ENCODE data around the gene AHNAK.

The AHNAK gene

DNA sequence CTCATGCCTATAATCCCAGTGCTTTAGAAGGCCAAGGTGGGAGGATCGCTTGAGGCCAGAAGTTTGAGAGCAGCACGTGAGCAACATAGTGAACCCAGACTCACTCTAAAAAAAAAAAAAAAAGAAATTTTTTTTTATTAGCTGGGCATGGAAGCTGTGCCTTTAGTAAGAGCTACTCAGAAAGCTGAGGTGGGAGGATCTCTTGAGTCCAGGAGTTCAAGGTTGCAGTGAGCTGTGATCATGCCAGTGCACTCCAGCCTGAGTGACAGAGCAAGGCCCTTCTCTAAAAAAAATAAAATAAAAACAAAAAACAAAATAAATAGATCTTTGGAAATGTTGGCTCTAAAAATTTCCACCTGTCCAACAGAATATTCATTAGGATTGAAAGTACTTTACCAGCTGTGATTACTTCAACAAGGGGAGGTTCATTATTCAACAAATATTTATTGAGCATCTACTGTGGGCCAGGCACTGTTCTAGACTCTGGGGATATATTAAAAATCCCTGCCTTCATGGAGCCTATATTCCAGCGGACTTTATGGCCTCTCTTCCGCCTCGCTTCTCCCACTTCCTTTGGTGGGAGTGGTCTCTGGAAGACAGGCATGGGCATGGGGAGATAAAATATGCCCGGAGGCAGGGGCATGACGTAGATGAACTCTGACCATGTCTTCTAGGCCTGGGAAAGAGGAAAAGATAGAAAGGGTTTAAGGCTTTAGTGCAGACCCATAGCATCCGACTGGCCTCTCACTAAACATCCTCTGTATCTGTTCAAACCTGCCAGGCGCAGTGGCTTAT is 47.9 kb downstream of the AHNAK start:
- H3K9me3 ChIP-seq (ENCODE audit: low read length) = no peaks in the 10 kb centered on the region
- no peak overlapping the region for H3K4me3 ChIP-seq (ENCODE audit: low read length)
- no peak overlapping the region for H2AFZ ChIP-seq (ENCODE audit: low read depth, low read length)
- peaks cover 14% of the 10 kb centered on the region for H3K4me1 ChIP-seq (ENCODE audit: insufficient read depth, low read length)
- H3K36me3 ChIP-seq (ENCODE audit: insufficient read depth, low read length) = no peaks in the 10 kb centered on the region
- H3K27me3 ChIP-seq (ENCODE audit: insufficient read depth, low read length) = no peaks in the 10 kb centered on the region

DNA sequence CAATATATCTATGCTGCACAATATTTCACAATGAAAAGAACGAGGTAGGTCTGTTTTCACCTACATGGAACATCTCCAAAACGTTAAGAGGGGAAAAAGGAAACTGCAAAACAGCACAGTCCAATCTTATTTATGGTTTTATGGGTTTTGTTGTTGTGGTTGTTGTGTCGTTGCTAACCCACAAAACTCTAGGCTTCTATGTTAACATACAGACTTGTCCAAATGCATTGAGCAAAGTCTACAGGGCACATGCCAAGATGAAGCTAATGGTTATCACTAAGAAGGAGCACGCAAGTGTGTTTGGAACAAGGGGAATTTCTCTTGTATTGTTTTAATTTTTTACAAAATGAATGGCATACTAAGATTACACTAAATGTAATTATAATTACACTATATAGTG is 48.6 kb downstream of the AHNAK start:
- Histone ChIP-seq H2AFZ (ENCODE audit: low read depth, low read length) (no peak overlapping the region), H3K9me3 (ENCODE audit: low read length) (no peaks in the 10 kb centered on the region), H3K36me3 (ENCODE audit: insufficient read depth, low read length) (no peaks in the 10 kb centered on the region), H3K4me1 (ENCODE audit: insufficient read depth, low read length) (peaks cover 14% of the 10 kb centered on the region), H3K4me3 (ENCODE audit: low read length) (no peak overlapping the region), H3K27me3 (ENCODE audit: insufficient read depth, low read length) (no peaks in the 10 kb centered on the region)

DNA sequence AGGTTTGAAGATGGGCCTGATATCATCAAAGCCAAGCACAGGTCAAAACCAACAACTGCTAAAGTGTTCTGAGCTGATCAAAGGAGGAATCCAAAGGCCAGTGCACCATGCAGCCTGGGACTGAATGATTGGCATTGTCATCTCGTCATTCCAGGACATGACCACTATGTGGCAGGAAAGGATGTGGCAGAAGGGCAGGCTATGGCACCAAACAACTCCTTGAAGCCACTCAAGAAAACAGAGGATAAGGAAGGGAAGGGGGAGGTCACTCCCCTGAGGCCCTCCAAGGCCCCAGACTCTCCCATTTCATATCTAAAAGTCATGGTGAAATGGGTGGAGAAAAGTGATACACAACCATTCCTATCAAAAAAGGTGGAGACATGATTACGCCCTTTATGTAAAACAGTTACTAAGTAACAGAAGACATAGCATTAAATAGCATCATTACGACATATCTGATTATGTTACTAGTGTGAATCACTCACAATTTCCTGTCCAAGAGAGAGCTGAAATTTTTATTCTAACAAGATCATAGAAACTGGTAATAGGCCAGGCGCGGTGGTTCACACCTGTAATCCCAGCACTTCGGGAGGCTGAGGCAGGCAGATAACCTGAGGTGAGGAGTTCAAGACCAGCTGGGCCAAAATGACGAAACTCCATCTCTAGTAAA is 49.3 kb downstream of the AHNAK start:
- Histone ChIP-seq H3K4me1 (ENCODE audit: insufficient read depth, low read length) (peaks cover 14% of the 10 kb centered on the region), H3K4me3 (ENCODE audit: low read length) (no peak overlapping the region), H3K27me3 (ENCODE audit: insufficient read depth, low read length) (no peaks in the 10 kb centered on the region), H3K9me3 (ENCODE audit: low read length) (no peaks in the 10 kb centered on the region), H3K36me3 (ENCODE audit: insufficient read depth, low read length) (no peaks in the 10 kb centered on the region), H2AFZ (ENCODE audit: low read depth, low read length) (no peak overlapping the region)

DNA sequence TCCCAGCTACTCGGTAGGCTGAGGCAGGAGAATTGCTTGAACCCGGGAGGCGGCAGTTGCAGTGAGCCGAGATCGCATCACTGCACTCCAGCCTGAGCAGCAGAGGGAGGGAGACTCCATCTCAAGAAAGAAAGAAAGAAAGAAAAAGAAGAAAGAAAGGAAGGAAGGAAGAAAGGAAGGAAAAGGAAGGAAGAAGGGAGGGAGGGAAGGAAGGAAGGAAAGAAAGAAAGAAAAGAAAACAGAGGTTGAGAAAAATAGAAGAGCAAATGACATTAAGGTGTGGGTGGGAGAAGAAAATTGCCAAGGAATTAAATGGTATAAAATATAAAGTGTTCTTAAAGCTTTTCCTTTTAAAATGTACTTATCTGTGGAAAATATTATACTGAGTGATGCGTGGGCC is 49.9 kb downstream of the AHNAK start:
- Histone ChIP-seq H2AFZ (ENCODE audit: low read depth, low read length) (no peak overlapping the region), H3K4me1 (ENCODE audit: insufficient read depth, low read length) (peaks cover 8% of the 10 kb centered on the region), H3K27me3 (ENCODE audit: insufficient read depth, low read length) (no peaks in the 10 kb centered on the region), H3K9me3 (ENCODE audit: low read length) (no peaks in the 10 kb centered on the region), H3K4me3 (ENCODE audit: low read length) (no peak overlapping the region), H3K36me3 (ENCODE audit: insufficient read depth, low read length) (no peaks in the 10 kb centered on the region)

DNA sequence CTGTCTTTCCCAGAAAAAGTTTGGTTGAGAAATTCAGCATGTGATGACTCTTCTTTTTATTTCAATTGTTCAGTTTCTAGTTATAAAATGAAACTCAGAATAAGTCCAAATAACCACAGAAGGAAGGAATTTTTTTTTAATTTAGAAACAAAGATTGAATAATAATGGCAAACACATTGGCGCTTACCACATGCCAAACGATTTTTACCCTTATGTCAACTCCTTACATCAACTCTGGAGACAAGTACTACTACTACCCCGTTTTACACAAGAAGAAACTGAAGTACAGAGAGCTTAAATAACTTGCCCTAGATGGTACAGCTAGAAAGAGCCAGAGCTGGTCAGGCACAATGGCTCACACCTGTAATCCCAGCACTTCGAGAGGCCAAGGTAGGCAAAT is 52.4 kb downstream of the AHNAK start:
- Histone ChIP-seq H3K36me3 (ENCODE audit: insufficient read depth, low read length) (no peaks in the 10 kb centered on the region), H3K27me3 (ENCODE audit: insufficient read depth, low read length) (no peaks in the 10 kb centered on the region), H3K4me1 (ENCODE audit: insufficient read depth, low read length) (no peaks in the 10 kb centered on the region), H3K4me3 (ENCODE audit: low read length) (no peak overlapping the region), H3K9me3 (ENCODE audit: low read length) (no peaks in the 10 kb centered on the region), H2AFZ (ENCODE audit: low read depth, low read length) (no peak overlapping the region)

DNA sequence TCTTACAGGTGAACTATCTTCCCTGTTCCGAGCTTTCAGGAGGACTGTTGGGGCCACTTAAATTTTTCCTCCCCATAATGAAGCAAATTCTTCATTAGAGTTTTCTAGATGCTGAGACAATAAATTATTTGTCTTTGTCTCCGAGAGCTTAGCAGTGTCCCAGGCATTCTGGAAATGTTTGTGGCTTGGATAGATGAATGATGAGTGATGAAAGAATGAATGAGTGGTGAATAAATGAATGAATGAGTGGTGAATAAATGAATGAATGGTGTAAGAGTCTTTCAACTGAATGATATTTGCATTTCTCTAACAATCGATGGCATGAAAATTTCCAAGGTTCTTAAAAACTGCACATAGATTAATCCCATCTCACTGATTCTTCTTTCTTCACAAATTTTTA is 52.8 kb downstream of the AHNAK start:
- Histone ChIP-seq H3K9me3 (ENCODE audit: low read length) (no peaks in the 10 kb centered on the region), H3K27me3 (ENCODE audit: insufficient read depth, low read length) (no peaks in the 10 kb centered on the region), H3K36me3 (ENCODE audit: insufficient read depth, low read length) (no peaks in the 10 kb centered on the region), H3K4me1 (ENCODE audit: insufficient read depth, low read length) (no peaks in the 10 kb centered on the region), H3K4me3 (ENCODE audit: low read length) (no peak overlapping the region), H2AFZ (ENCODE audit: low read depth, low read length) (no peak overlapping the region)

DNA sequence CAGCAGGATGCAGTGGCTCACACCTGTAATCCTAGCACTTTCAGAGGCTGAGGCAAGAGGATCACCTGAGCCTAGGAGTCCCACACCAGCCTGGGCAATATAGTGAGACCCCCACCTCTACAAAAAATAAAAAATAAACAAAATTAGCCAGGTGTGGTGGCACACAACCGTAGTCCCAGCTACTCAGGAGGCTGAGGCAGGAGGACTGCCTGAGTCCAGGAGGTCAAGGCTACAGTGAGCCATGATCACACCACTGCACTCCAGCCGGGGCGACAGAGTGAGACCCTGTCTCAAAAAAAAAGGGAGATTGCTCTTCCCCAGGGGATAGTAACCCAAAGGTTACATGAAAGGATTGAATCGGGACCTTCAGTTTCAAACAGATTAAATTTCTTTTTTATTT is 54.0 kb downstream of the AHNAK start:
- no peak overlapping the region for H2AFZ ChIP-seq (ENCODE audit: low read depth, low read length)
- no peaks in the 10 kb centered on the region for H3K36me3 ChIP-seq (ENCODE audit: insufficient read depth, low read length)

DNA sequence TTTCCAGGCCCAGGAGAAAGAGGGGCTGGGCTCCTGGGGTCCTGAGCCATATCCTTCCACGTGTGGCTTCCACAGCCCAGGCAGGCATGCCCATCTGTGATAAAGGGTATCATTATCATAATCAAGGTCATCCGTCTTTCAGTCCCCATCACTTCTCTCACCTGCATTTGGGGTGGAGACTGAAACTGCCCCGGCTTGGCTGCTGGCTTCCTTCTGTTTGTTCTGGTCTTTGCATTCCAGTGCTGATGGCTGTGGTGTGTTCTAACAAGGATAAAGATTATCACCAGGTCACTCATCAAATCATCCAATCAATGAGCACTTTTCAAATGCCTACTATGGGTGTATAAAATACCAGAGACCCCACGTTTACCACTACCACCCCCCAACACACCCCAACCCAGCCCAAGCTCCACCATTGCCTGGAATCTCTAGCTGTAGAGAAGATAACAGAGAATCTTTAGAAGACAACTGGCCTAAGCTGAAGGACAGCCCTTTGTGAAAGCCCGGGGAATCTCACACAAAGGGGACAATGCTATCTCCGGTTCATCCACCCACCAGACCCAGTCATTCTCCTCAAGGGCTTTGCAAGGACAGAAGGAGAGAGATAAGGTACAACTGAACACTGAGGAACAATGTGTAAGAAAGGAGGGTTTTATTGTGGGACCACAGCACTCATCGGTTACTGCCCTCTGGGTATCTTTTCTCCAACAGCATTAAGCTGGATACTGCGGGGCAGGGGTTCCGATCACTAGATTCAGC is 54.9 kb downstream of the AHNAK start:
- Histone ChIP-seq H2AFZ (ENCODE audit: low read depth, low read length) (no peak overlapping the region), H3K36me3 (ENCODE audit: insufficient read depth, low read length) (no peaks in the 10 kb centered on the region), H3K4me3 (ENCODE audit: low read length) (no peak overlapping the region), H3K27me3 (ENCODE audit: insufficient read depth, low read length) (no peaks in the 10 kb centered on the region), H3K9me3 (ENCODE audit: low read length) (no peaks in the 10 kb centered on the region), H3K4me1 (ENCODE audit: insufficient read depth, low read length) (no peaks in the 10 kb centered on the region)

More for the DNA sequence above, 54.0 kb downstream of the AHNAK start:
- Histone ChIP-seq H3K4me3 (ENCODE audit: low read length) (no peak overlapping the region), H3K4me1 (ENCODE audit: insufficient read depth, low read length) (no peaks in the 10 kb centered on the region), H3K27me3 (ENCODE audit: insufficient read depth, low read length) (no peaks in the 10 kb centered on the region), H3K9me3 (ENCODE audit: low read length) (no peaks in the 10 kb centered on the region)

DNA sequence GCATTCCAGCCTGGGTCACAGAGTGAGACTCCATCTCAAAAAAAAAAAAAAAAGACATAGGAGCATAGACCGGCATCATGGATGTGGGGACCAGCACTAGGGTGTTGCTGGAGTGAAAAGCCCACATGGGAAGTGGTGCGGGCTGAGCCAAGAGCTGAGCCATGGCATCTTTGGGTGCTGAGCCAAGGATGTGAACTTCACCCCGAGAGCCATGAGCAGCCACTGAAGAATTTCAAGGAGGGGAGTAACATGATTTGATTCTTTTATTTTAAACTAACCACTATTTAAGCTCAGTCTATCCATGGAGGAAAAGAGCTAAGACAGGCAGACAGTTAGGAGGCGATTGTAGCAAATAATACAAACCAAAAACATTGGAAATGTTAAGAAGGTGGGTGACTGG is 57.4 kb downstream of the AHNAK start:
- no peaks in the 10 kb centered on the region for H3K9me3 ChIP-seq (ENCODE audit: low read length)
- H2AFZ ChIP-seq (ENCODE audit: low read depth, low read length) = no peak overlapping the region
- H3K4me3 ChIP-seq (ENCODE audit: low read length) = no peak overlapping the region
- no peaks in the 10 kb centered on the region for H3K27me3 ChIP-seq (ENCODE audit: insufficient read depth, low read length)
- H3K36me3 ChIP-seq (ENCODE audit: insufficient read depth, low read length) = no peaks in the 10 kb centered on the region
- no peaks in the 10 kb centered on the region for H3K4me1 ChIP-seq (ENCODE audit: insufficient read depth, low read length)

DNA sequence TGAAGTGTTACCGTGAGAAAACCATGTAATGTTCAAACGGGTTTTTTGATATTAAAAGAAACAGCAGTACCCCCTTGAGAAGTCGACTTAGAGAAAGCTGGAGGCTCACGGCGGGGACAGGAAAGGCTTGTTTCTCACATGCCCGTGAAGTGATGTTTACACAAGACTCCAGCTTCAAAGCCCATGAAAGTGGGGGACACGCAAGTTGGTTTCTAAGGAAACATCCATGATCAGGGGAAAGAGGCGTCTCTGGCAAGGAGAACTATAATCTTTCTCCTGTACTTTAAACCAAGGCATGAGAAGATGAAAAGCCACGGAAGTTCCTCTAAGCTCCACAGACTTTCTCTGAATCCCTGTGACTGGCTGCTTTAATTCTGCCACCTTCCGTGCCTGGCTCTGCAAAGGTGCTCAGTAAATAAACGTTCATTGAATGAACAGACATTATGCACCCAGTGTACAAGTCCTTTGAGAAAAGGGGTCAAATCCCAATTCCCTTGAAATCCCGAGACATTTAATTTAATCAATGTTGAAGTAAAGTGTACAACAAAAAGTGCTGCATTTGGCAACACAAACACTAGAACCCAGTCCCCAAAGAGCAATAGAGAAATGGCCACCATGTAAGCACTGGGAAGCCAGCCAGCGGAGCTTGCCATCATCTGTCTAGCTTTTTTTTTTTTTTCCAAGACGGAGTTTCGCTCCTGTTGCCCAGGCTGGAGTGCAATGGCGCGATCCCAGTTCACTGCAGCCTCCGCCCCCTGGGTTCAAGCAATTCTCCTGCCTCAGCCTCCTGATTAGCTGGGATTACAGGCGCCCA is 58.7 kb downstream of the AHNAK start:
- Histone ChIP-seq H3K9me3 (ENCODE audit: low read length) (no peaks in the 10 kb centered on the region), H2AFZ (ENCODE audit: low read depth, low read length) (no peak overlapping the region), H3K27me3 (ENCODE audit: insufficient read depth, low read length) (no peaks in the 10 kb centered on the region), H3K4me1 (ENCODE audit: insufficient read depth, low read length) (no peaks in the 10 kb centered on the region), H3K36me3 (ENCODE audit: insufficient read depth, low read length) (no peaks in the 10 kb centered on the region), H3K4me3 (ENCODE audit: low read length) (no peak overlapping the region)

DNA sequence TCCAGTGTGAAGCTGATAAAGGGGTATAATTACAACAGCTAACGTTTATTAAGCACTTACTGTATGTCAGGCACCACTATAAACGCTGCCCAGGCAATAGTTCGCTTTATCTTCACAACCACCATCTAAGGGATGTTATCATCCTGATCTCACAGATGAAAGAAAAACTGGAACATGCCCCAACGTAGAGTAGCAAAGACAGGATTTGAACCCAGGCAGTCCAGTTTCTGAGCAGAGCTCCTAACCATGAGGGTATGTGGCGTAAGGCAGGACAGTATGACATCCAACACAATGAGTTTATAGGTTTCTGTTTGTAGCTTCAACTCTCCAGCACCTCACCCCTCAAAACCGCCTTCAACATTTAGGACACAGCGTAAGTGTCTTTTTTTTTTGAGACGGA is 59.5 kb downstream of the AHNAK start:
- no peak overlapping the region for H3K4me3 ChIP-seq (ENCODE audit: low read length)
- no peaks in the 10 kb centered on the region for H3K4me1 ChIP-seq (ENCODE audit: insufficient read depth, low read length)
- no peak overlapping the region for H2AFZ ChIP-seq (ENCODE audit: low read depth, low read length)
- no peaks in the 10 kb centered on the region for H3K27me3 ChIP-seq (ENCODE audit: insufficient read depth, low read length)
- no peaks in the 10 kb centered on the region for H3K9me3 ChIP-seq (ENCODE audit: low read length)
- no peaks in the 10 kb centered on the region for H3K36me3 ChIP-seq (ENCODE audit: insufficient read depth, low read length)

DNA sequence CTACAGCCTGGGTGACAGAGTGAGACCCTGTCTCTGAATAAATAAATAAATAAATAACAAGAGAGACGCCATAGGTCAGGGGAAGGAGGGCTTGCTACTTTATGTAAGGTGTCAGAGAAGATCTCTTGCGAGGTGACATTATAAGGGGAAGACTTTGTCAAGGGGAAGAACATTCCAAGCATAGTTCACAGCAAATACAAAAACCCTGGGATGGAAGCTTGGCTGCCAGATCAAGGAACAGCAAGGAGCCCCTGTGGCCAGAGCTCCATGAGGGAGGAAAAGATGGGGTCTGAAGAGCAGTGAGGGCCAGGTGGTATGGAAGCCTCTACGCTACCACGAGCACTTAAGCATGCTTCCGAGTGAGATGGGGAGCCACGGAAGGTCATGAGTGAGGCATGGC is 62.3 kb downstream of the AHNAK start:
- no peaks in the 10 kb centered on the region for H3K9me3 ChIP-seq (ENCODE audit: low read length)
- H3K36me3 ChIP-seq (ENCODE audit: insufficient read depth, low read length) = no peaks in the 10 kb centered on the region
- H3K4me3 ChIP-seq (ENCODE audit: low read length) = no peak overlapping the region
- peaks cover 5% of the 10 kb centered on the region for H3K4me1 ChIP-seq (ENCODE audit: insufficient read depth, low read length)
- no peak overlapping the region for H2AFZ ChIP-seq (ENCODE audit: low read depth, low read length)
- H3K27me3 ChIP-seq (ENCODE audit: insufficient read depth, low read length) = no peaks in the 10 kb centered on the region

DNA sequence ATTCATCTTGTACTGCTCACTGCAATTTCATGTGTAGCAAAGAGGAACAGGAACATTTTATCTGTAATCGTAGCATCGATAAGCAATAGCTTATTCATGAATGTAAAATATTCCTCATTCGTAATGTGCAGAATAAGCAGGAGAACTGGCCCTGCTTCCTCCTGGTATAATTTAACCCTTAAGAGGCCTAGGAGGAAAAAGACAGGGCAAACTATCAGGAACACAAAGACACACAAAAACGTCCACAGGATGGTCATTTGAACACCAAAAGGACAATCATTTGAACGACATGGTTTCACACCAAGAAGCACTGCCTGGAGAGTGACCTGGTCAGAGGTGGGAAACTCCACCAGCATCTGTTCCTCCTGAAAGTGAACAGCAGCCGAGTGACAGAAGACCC is 63.9 kb downstream of the AHNAK start:
- Histone ChIP-seq H3K36me3 (ENCODE audit: insufficient read depth, low read length) (no peaks in the 10 kb centered on the region), H2AFZ (ENCODE audit: low read depth, low read length) (no peak overlapping the region), H3K27me3 (ENCODE audit: insufficient read depth, low read length) (no peaks in the 10 kb centered on the region), H3K4me3 (ENCODE audit: low read length) (no peak overlapping the region), H3K4me1 (ENCODE audit: insufficient read depth, low read length) (peaks cover 5% of the 10 kb centered on the region), H3K9me3 (ENCODE audit: low read length) (no peaks in the 10 kb centered on the region)
